Left lung (tissue), 10 donors: ENCODE results near the gene CDC73. TPM values are rescaled to one million over a fixed set of nuclear protein-coding genes. Genes with fewer than 3 reads are reported as not detected.
"Not testable (repeated sequence)": the region's sequence is repeated elsewhere in the genome, so short reads cannot be mapped to it uniquely, and the experiment has no call there.

ENCODE experiments used
- ATAC-seq: fragments of 200-7000 bp; cut with Tn5 transposase; one replicate; pipeline ENCODE4 v1.9.1; 2020; ENCODE audit warnings: moderate library complexity
- DNase-seq, 4 donors: peaks; one replicate each; pipeline ENCODE4 v3.0.0-alpha.2; 2013 to 2020
- H3K27ac ChIP-seq, 2 donors: fragments of 200-600 bp; sonication (generic) in 1 of 2; one replicate each; pipeline versions ENCODE4 v1.5.0 to v1.8.0; 2020 to 2021
- H3K27me3 ChIP-seq, 2 donors: fragments of 200-600 bp; sonication (generic) in 1 of 2; one replicate each; pipeline versions ENCODE4 v1.5.0 to v1.8.0; 2020 to 2021
- H3K36me3 ChIP-seq, 2 donors: fragments of 200-600 bp; sonication (generic) in 1 of 2; one replicate each; pipeline versions ENCODE4 v1.5.0 to v1.8.0; 2020 to 2021
- H3K4me1 ChIP-seq, 2 donors: fragments of 200-600 bp; one replicate each; pipeline ENCODE4 v1.8.0; 2021
- H3K4me3 ChIP-seq, 2 donors: fragments of 200-600 bp; sonication (generic) in 1 of 2; one replicate each; pipeline versions ENCODE4 v1.5.0 to v1.8.0; 2020 to 2021; ENCODE audit warnings: mild to moderate bottlenecking in 1 of 2
- H3K9me3 ChIP-seq, 2 donors: fragments of 200-600 bp; sonication (generic) in 1 of 2; one replicate each; pipeline versions ENCODE4 v1.5.0 to v1.8.0; 2020 to 2021
- intact Hi-C, 2 donors: fragments of 100-400 bp; cut with DNase I; formaldehyde crosslinking; loops; one replicate each; pipeline versions ENCODE4 v1.11.2 to v1.14.2; 2022
- polyA plus RNA-seq, 6 donors: library from polyadenylated mRNA; unstranded; fragments of 120-200 nt; gene quantifications; one replicate each; pipeline ENCODE4 v1.2.1, GENCODE V29; 2013; ENCODE audit not compliant: insufficient read length in 6 of 6
- total RNA-seq, 2 donors: library from RNA; stranded (reverse); fragmentation: NEBNext Ultra II Directional; extraction: Animal tissue kit (Norgen Biotek cat#: 25700); gene quantifications; one replicate each; pipeline ENCODE4 v1.2.1, GENCODE V29; 2021
- TF ChIP-seq, protein P1 (sequence below), 2 donors: fragments of 200-600 bp; sonication (generic) in 1 of 2; IDR thresholded peaks; one replicate each; pipeline versions ENCODE4 v1.5.0 to v1.8.0; 2021; ENCODE audit warnings: antibody characterized with exemption in 2 of 2
- donor health status: DM: no; HTN: yes; CAD: no.
- donor health status: DM: no; HTN: no; CAD: no.

Gene CDC73
- total and polyA plus RNA-seq, 8 donors: 45.2 to 56.4 (median 53.2) TPM

- TF ChIP-seq, protein P1, sequence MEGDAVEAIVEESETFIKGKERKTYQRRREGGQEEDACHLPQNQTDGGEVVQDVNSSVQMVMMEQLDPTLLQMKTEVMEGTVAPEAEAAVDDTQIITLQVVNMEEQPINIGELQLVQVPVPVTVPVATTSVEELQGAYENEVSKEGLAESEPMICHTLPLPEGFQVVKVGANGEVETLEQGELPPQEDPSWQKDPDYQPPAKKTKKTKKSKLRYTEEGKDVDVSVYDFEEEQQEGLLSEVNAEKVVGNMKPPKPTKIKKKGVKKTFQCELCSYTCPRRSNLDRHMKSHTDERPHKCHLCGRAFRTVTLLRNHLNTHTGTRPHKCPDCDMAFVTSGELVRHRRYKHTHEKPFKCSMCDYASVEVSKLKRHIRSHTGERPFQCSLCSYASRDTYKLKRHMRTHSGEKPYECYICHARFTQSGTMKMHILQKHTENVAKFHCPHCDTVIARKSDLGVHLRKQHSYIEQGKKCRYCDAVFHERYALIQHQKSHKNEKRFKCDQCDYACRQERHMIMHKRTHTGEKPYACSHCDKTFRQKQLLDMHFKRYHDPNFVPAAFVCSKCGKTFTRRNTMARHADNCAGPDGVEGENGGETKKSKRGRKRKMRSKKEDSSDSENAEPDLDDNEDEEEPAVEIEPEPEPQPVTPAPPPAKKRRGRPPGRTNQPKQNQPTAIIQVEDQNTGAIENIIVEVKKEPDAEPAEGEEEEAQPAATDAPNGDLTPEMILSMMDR (IDR thresholded peaks at IDR 0.05): no peak
- Histone ChIP-seq H3K36me3 (no peaks in the 10 kb centered on the region), H3K4me3 (no peak overlapping the region), H3K27me3 (no peaks in the 10 kb centered on the region), H3K9me3 (no peaks in the 10 kb centered on the region), H3K27ac (no peak overlapping the region), H3K4me1 (no peaks in the 10 kb centered on the region)
- intact Hi-C loops: no loop called here
- no peak for ATAC-seq
- no peak for DNase-seq
Measured at GRCh38 chr1:193283016-193283415, 161.2 kb downstream of the CDC73 start.

GRCh38 chr1:193284219-193284618 is 162.4 kb downstream of the CDC73 start:
- H3K27ac ChIP-seq: no peak overlapping the region
- no peak overlapping the region for H3K4me3 ChIP-seq
- H3K4me1 ChIP-seq: no peaks in the 10 kb centered on the region
- intact Hi-C loops: no loop called here
- TF ChIP-seq, protein P1 (IDR thresholded peaks at IDR 0.05): no peak
- DNase-seq (no peak), ATAC-seq (no peak)
- H3K9me3 ChIP-seq: no peaks in the 10 kb centered on the region
- no peaks in the 10 kb centered on the region for H3K27me3 ChIP-seq
- H3K36me3 ChIP-seq: no peaks in the 10 kb centered on the region

GRCh38 chr1:193285641-193286040 is 163.8 kb downstream of the CDC73 start:
- no peaks in the 10 kb centered on the region for H3K27me3 ChIP-seq
- no peak for ATAC-seq
- intact Hi-C loops: no loop called here
- H3K36me3 ChIP-seq: no peaks in the 10 kb centered on the region
- no peak overlapping the region for H3K27ac ChIP-seq
- no peaks in the 10 kb centered on the region for H3K4me1 ChIP-seq
- no peaks in the 10 kb centered on the region for H3K9me3 ChIP-seq
- no peak overlapping the region for H3K4me3 ChIP-seq
- DNase-seq: no peak
- TF ChIP-seq, protein P1 (IDR thresholded peaks at IDR 0.05): no peak

DNA sequence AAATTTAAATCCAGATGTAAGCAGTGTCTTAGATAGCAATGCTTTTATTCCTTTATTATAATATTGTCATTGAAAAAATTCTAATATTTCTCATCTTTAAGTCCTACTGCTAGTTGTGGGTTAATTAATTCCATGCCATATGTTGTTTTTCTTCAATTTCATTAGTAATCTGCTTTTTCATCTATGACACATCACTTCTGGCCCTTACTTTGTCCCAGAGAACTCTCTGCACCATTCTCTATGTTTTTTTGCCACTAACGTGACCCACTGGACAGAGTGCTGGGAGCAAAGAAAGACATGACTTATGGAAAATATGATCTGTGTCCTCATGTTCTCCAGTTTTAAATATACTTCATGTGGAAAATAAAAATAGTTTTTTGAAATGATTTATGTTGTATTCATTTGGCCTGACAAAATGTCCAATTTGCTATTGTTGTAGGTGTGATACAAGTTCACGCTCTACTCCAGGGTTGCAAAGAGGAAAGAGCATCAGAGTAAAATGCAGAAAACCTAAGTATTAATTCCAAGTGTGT is 166.8 kb downstream of the CDC73 start:
- ATAC-seq, H3K9me3 ChIP-seq, DNase-seq, H3K27me3 ChIP-seq, H3K4me1 ChIP-seq, H3K4me3 ChIP-seq, H3K27ac ChIP-seq, intact Hi-C loops, H3K36me3 ChIP-seq: not testable (repeated sequence)

- ATAC-seq (no peak), DNase-seq (no peak)
- intact Hi-C loops: no loop called here
- H3K36me3 ChIP-seq: no peaks in the 10 kb centered on the region
- peaks cover 0 to 11% of the 10 kb centered on the region in 2 donors for H3K9me3 ChIP-seq
- no peak overlapping the region for H3K27ac ChIP-seq
- TF ChIP-seq, protein P1 (IDR thresholded peaks at IDR 0.05): no peak
- no peaks in the 10 kb centered on the region for H3K27me3 ChIP-seq
- H3K4me3 ChIP-seq: no peak overlapping the region
- no peaks in the 10 kb centered on the region for H3K4me1 ChIP-seq
Measured at GRCh38 chr1:193293726-193294125, 171.9 kb downstream of the CDC73 start.

- no peaks in the 10 kb centered on the region for H3K36me3 ChIP-seq
- DNase-seq (no peak), ATAC-seq (no peak)
- no peaks in the 10 kb centered on the region for H3K4me1 ChIP-seq
- intact Hi-C loops: no loop called here
- H3K27me3 ChIP-seq: no peaks in the 10 kb centered on the region
- no peak overlapping the region for H3K4me3 ChIP-seq
- TF ChIP-seq, protein P1 (IDR thresholded peaks at IDR 0.05): no peak
- no peak overlapping the region for H3K27ac ChIP-seq
- peaks cover 0 to 11% of the 10 kb centered on the region in 2 donors for H3K9me3 ChIP-seq
Measured at GRCh38 chr1:193299038-193299437, 177.2 kb downstream of the CDC73 start.
